Thoracic aorta (tissue), 2 donors: Measurements from ENCODE around the gene F2RL1. TPM values are rescaled to one million over a fixed set of nuclear protein-coding genes. Genes with fewer than 3 reads are reported as not detected.

ENCODE experiments used
- ATAC-seq: fragments of 150-250 bp; one replicate; pipeline ENCODE4 v1.8.0; 2017; ENCODE audit warnings: low read depth; ENCODE audit not compliant: insufficient number of reproducible peaks, low FRiP score
- DNase-seq: peaks from one replicate; pipeline ENCODE4 v3.0.0-alpha.2; 2020; ENCODE audit warnings: low spot score
- H3K27ac ChIP-seq, 2 donors: fragments of 200-600 bp; sonication (generic); 1 replicate in 1 of 2; 2 replicates in 1 of 2; pipeline ENCODE4 v1.5.1; 2016; ENCODE audit warnings: mild to moderate bottlenecking in 2 of 2, moderate library complexity in 2 of 2
- H3K27me3 ChIP-seq: fragments of 200-600 bp; sonication (generic); replicated peaks from 2 replicates; pipeline ENCODE4 v1.6.0; 2016; ENCODE audit warnings: mild to moderate bottlenecking; ENCODE audit not compliant: insufficient read depth
- H3K36me3 ChIP-seq: fragments of 200-600 bp; sonication (generic); one replicate; pipeline ENCODE4 v1.5.1; 2016
- H3K4me1 ChIP-seq, 2 donors: fragments of 200-600 bp; sonication (generic); 1 replicate in 1 of 2; 2 replicates in 1 of 2; pipeline versions ENCODE4 v1.5.1 to v1.6.0; 2016; ENCODE audit warnings: low read depth in 2 of 2, mild to moderate bottlenecking in 1 of 2; ENCODE audit not compliant: control insufficient read depth in 1 of 2
- H3K4me3 ChIP-seq: fragments of 200-600 bp; sonication (generic); 2 replicates; pipeline ENCODE4 v1.5.1; 2016; ENCODE audit warnings: mild to moderate bottlenecking
- H3K9me3 ChIP-seq: fragments of 200-600 bp; sonication (generic); 2 replicates; pipeline ENCODE4 v1.5.1; 2016
- CTCF ChIP-seq: fragments of 200-600 bp; sonication (generic); IDR thresholded peaks from one replicate; pipeline ENCODE4 v1.5.1; 2019; ENCODE audit warnings: antibody characterized with exemption
- total RNA-seq, 2 donors: library from RNA; depleted of rRNA; stranded (reverse); fragments of >200 nt; gene quantifications; one replicate each; pipeline versions ENCODE4 v1.1.0 to v1.2.3, GENCODE V29; 2016

The F2RL1 gene
- total RNA-seq, 2 donors from 2014 or later, result 8.3 to 9.1 TPM

GRCh38 chr5:76874088-76874581 is 55.3 kb downstream of the F2RL1 start:
- no peak for DNase-seq
- H3K9me3 ChIP-seq, result no peaks in the 10 kb centered on the region
- no peaks in the 10 kb centered on the region for H3K36me3 ChIP-seq
- H3K27ac ChIP-seq, result no peak overlapping the region
- TF ChIP-seq CTCF, result no peak
- H3K4me1 ChIP-seq, result no peaks in the 10 kb centered on the region
- no peaks in the 10 kb centered on the region for H3K27me3 ChIP-seq
- no peak for ATAC-seq
- H3K4me3 ChIP-seq, result no peak overlapping the region

Other genes with a start within 250 kb of the F2RL1 start
- 10 to 100 TPM in 1 of 2 donors, 1 to 10 TPM in 1; 2.7 to 13.7 TPM for gene F2RL2, start 195.6 kb upstream of the F2RL1 start, total RNA-seq
- gene F2R, start 102.9 kb upstream of the F2RL1 start, total RNA-seq, result 100 to 1,000 TPM in 1 of 2 donors, 10 to 100 TPM in 1; 96.4 to 240 TPM
- gene S100Z, start 31.0 kb downstream of the F2RL1 start, total RNA-seq, result not detected
- 1 to 10 TPM; 2.0 to 3.2 TPM for gene CRHBP, start 134.0 kb downstream of the F2RL1 start, total RNA-seq
- 10 to 100 TPM; 24.1 to 26.0 TPM for gene AGGF1, start 211.4 kb downstream of the F2RL1 start, total RNA-seq